NCI-H1436 (cell line): ENCODE data around the gene STK32A.

Experiments
- DNase-seq: peaks from one replicate; lab custom pipeline; 2025; lab: John Stamatoyannopoulos, UW

Gene STK32A

GRCh38 chr5:147391781-147392180 is 157.0 kb downstream of the STK32A start:
- DNase-seq, result no peak

- no peak for DNase-seq
Measured at GRCh38 chr5:147393874-147394672, 159.2 kb downstream of the STK32A start.

- DNase-seq, result no peak
Measured at GRCh38 chr5:147396070-147396823, 161.4 kb downstream of the STK32A start.

GRCh38 chr5:147397616-147398015 is 162.8 kb downstream of the STK32A start:
- no peak for DNase-seq

GRCh38 chr5:147398860-147399259 is 164.0 kb downstream of the STK32A start:
- no peak for DNase-seq

- no peak for DNase-seq
Measured at GRCh38 chr5:147400126-147400809, 165.4 kb downstream of the STK32A start.

GRCh38 chr5:147400881-147401280 is 166.1 kb downstream of the STK32A start:
- no peak for DNase-seq

GRCh38 chr5:147403651-147404640 is 169.1 kb downstream of the STK32A start:
- DNase-seq, result no peak

- no peak for DNase-seq
Measured at GRCh38 chr5:147404706-147405105, 169.9 kb downstream of the STK32A start.

- DNase-seq, result no peak
Measured at GRCh38 chr5:147406636-147407035, 171.8 kb downstream of the STK32A start.

GRCh38 chr5:147407094-147407681 is 172.4 kb downstream of the STK32A start:
- no peak for DNase-seq

- DNase-seq, result no peak
Measured at GRCh38 chr5:147408980-147409379, 174.2 kb downstream of the STK32A start.

- DNase-seq, result no peak
Measured at GRCh38 chr5:147410496-147411358, 175.9 kb downstream of the STK32A start.

GRCh38 chr5:147411359-147412319 is 176.8 kb downstream of the STK32A start:
- no peak for DNase-seq

GRCh38 chr5:147412561-147412960 is 177.7 kb downstream of the STK32A start:
- DNase-seq, result no peak

- DNase-seq, result no peak
Measured at GRCh38 chr5:147413266-147413665, 178.4 kb downstream of the STK32A start.

GRCh38 chr5:147415651-147416050 is 180.8 kb downstream of the STK32A start:
- no peak for DNase-seq

GRCh38 chr5:147417135-147417813 is 182.4 kb downstream of the STK32A start:
- no peak for DNase-seq
